GM12864 (cell line): ENCODE measurements around the gene ZP2.

Source experiments
- DNase-seq: peaks from one replicate; pipeline ENCODE4 v3.0.0-alpha.2; 2011; ENCODE audit warnings: low read depth
- H3K4me3 ChIP-seq: 2 replicates; pipeline ENCODE4 v1.5.1; 2011; ENCODE audit warnings: mild to moderate bottlenecking, low read depth, low read length, control low read depth
- CTCF ChIP-seq: IDR thresholded peaks from 2 replicates; pipeline ENCODE4 v1.5.1; 2011; ENCODE audit warnings: low read depth, mild to moderate bottlenecking, moderate library complexity, low read length, control low read depth, inconsistent platforms; ENCODE audit errors: missing control alignments

ZP2 gene

GRCh38 chr16:21242756-21243155 lies 31.4 kb upstream of the ZP2 start:
- TF ChIP-seq CTCF = no peak
- DNase-seq = no peak
- H3K4me3 ChIP-seq = no peak overlapping the region

- H3K4me3 ChIP-seq = no peak overlapping the region
- no peak for TF ChIP-seq CTCF
- DNase-seq = no peak
Measured at GRCh38 chr16:21239646-21240045, 28.3 kb upstream of the ZP2 start.

GRCh38 chr16:21236831-21237230 lies 25.5 kb upstream of the ZP2 start:
- DNase-seq = no peak
- TF ChIP-seq CTCF = no peak
- H3K4me3 ChIP-seq = no peak overlapping the region

- no peak overlapping the region for H3K4me3 ChIP-seq
- no peak for TF ChIP-seq CTCF
- no peak for DNase-seq
Measured at GRCh38 chr16:21235199-21235585, 23.8 kb upstream of the ZP2 start.

- no peak for TF ChIP-seq CTCF
- no peak for DNase-seq
- H3K4me3 ChIP-seq = no peak within 1 kb of the TSS
Measured at GRCh38 chr16:21233521-21234150, 22.3 kb upstream of the ZP2 start, which contains the start of gene ANKS4B. TSS of gene ANKS4B (plus strand) at chr16:21233699. CDS start at chr16:21233738, 39 bp downstream.

GRCh38 chr16:21233045-21233520 lies 21.7 kb upstream of the ZP2 start:
- H3K4me3 ChIP-seq = no peak overlapping the region
- TF ChIP-seq CTCF = no peak
- DNase-seq = no peak

- no peak overlapping the region for H3K4me3 ChIP-seq
- TF ChIP-seq CTCF = no peak
- no peak for DNase-seq
Measured at GRCh38 chr16:21228361-21228872, 17.0 kb upstream of the ZP2 start.
